CD8-positive, alpha-beta memory T cell (primary cell): Measurements from ENCODE around the gene LHFPL5. TPM values are rescaled to one million over a fixed set of nuclear protein-coding genes. Genes with fewer than 3 reads are reported as not detected.
A peak's percentile ranks its signal among the peaks of the same experiment; 100 is the strongest.

Experiments
- CTCF ChIA-PET: fragments of 350-600 bp; sonication (Branson Sonifier 250); formaldehyde crosslinking; loops from one replicate; lab custom pipeline; 2021; ENCODE audit warnings: antibody characterized with exemption; lab: Charles Lee
- POLR2A ChIA-PET: fragments of 350-600 bp; sonication (Branson Sonifier 250); formaldehyde crosslinking; loops from one replicate; lab custom pipeline; 2021; ENCODE audit warnings: antibody characterized with exemption; lab: Charles Lee
- DNase-seq, 5 donors: peaks; one replicate each; pipeline versions ENCODE4 v3.0.0 to v3.0.0-alpha.2; 2020 to 2022; ENCODE audit warnings: mixed read lengths in 1 of 5
- H3K27ac ChIP-seq: one replicate; pipeline ENCODE4 v1.7.0; 2013; ENCODE audit warnings: low read depth, mild to moderate bottlenecking, low read length, moderate library complexity
- H3K27me3 ChIP-seq: 2 replicates; pipeline ENCODE4 v1.7.0; 2013; ENCODE audit warnings: low read length, mild to moderate bottlenecking; ENCODE audit not compliant: insufficient read depth, poor library complexity, severe bottlenecking
- H3K36me3 ChIP-seq: 2 replicates; pipeline ENCODE4 v1.7.0; 2013; ENCODE audit warnings: mild to moderate bottlenecking, low read length, moderate library complexity; ENCODE audit not compliant: insufficient read depth
- H3K4me1 ChIP-seq: 2 replicates; pipeline ENCODE4 v1.7.0; 2013; ENCODE audit warnings: mild to moderate bottlenecking, low read length, moderate library complexity; ENCODE audit not compliant: insufficient read depth
- H3K4me3 ChIP-seq: 2 replicates; pipeline ENCODE4 v1.7.0; 2013; ENCODE audit warnings: mild to moderate bottlenecking, low read length
- H3K9me3 ChIP-seq: 2 replicates; pipeline ENCODE4 v1.7.0; 2013; ENCODE audit warnings: mild to moderate bottlenecking, low read length
- H3K27ac Mint-ChIP-seq, 8 donors: one replicate each; pipeline ENCODE4 v1.8.0; 2020 to 2021; ENCODE audit warnings: mixed read lengths in 8 of 8, mild to moderate bottlenecking in 6 of 8, inconsistent platforms in 3 of 8, moderate library complexity in 3 of 8
- H3K27me3 Mint-ChIP-seq, 2 donors: one replicate each; pipeline ENCODE4 v1.8.0; 2020 to 2021; ENCODE audit warnings: mixed read lengths in 2 of 2, mild to moderate bottlenecking in 1 of 2, moderate library complexity in 1 of 2
- H3K36me3 Mint-ChIP-seq, 3 donors: one replicate each; pipeline ENCODE4 v1.8.0; 2020 to 2021; ENCODE audit warnings: mixed read lengths in 3 of 3, inconsistent platforms in 1 of 3, mild to moderate bottlenecking in 1 of 3
- H3K4me1 Mint-ChIP-seq, 3 donors: one replicate each; pipeline ENCODE4 v1.8.0; 2020 to 2021; ENCODE audit warnings: mixed read lengths in 3 of 3, inconsistent platforms in 1 of 3, mild to moderate bottlenecking in 1 of 3
- H3K4me3 Mint-ChIP-seq, 7 donors: one replicate each; pipeline ENCODE4 v1.8.0; 2020 to 2021; ENCODE audit warnings: mixed read lengths in 7 of 7, mild to moderate bottlenecking in 6 of 7, moderate library complexity in 4 of 7, inconsistent platforms in 2 of 7
- H3K9me3 Mint-ChIP-seq, 5 donors: one replicate each; pipeline ENCODE4 v1.8.0; 2020 to 2022; ENCODE audit warnings: mixed read lengths in 5 of 5, mild to moderate bottlenecking in 3 of 5, moderate library complexity in 2 of 5, inconsistent platforms in 1 of 5
- polyA plus RNA-seq: library from polyadenylated mRNA; unstranded; fragments of 300-500 nt; fragmentation: Illumina TruSeq; gene quantifications from one replicate; pipeline ENCODE4 v1.2.3, GENCODE V29; 2021
- total RNA-seq, 2 experiments: library from RNA; stranded (reverse); gene quantifications; one replicate each; pipeline ENCODE4 v1.2.3, GENCODE V29; 2021

The LHFPL5 gene
- total RNA-seq (not detected), polyA plus RNA-seq (not detected)

- Mint-ChIP-seq H3K9me3 (peaks cover 0 to 2% (median 0%) of the 10 kb centered on the region in 5 donors), H3K4me1 (peaks cover 4 to 10% (median 5%) of the 10 kb centered on the region in 3 donors), H3K27me3 (peaks cover 15 to 33% of the 10 kb centered on the region in 2 donors), H3K4me3 (peak within 1 kb of the TSS in 3 of 7 donors; percentile 21 to 32 (median 32)), H3K27ac (no peak within 1 kb of the TSS), H3K36me3 (no peaks in the 10 kb centered on the region)
- H3K27ac ChIP-seq, result no peak within 1 kb of the TSS
- CTCF ChIA-PET, result no interaction called here
- H3K27me3 ChIP-seq, result peaks cover 9% of the 10 kb centered on the region
- H3K4me3 ChIP-seq, result no peak within 1 kb of the TSS
- H3K36me3 ChIP-seq, result no peaks in the 10 kb centered on the region
- peak; percentile 12 to 53 (median 34) for DNase-seq
- H3K9me3 ChIP-seq, result no peaks in the 10 kb centered on the region
- POLR2A ChIA-PET, result no interaction called here
- no peaks in the 10 kb centered on the region for H3K4me1 ChIP-seq
These were observed at the start of gene LHFPL5 for GRCh38 chr6:35804996-35805736. TSS of gene LHFPL5 (plus strand) at chr6:35805352. CDS start at chr6:35805671, 319 bp downstream.

- Mint-ChIP-seq H3K36me3 (no peaks in the 10 kb centered on the region), H3K27ac (no peak overlapping the region), H3K27me3 (peaks cover 30 to 37% of the 10 kb centered on the region in 2 donors), H3K4me3 (no peak overlapping the region), H3K4me1 (peaks cover 0 to 2% (median 0%) of the 10 kb centered on the region in 3 donors), H3K9me3 (no peaks in the 10 kb centered on the region)
- Histone ChIP-seq H3K4me1 (no peaks in the 10 kb centered on the region), H3K9me3 (no peaks in the 10 kb centered on the region), H3K4me3 (no peak overlapping the region), H3K27me3 (peaks cover 5% of the 10 kb centered on the region), H3K27ac (no peak overlapping the region), H3K36me3 (no peaks in the 10 kb centered on the region)
- POLR2A ChIA-PET, result no interaction called here
- no peak for DNase-seq
- CTCF ChIA-PET, result interaction anchor here (0.9 to 1.2 kb wide), 2 partner anchors 11 to 21 kb away, joined by 3 to 4 read pairs; partner anchors contain the start of gene ARMC12
These were observed 47.6 kb upstream of the LHFPL5 start for GRCh38 chr6:35757456-35758123.

GRCh38 chr6:35759426-35759825, 45.7 kb upstream of the LHFPL5 start:
- Mint-ChIP-seq H3K27ac (no peak overlapping the region), H3K9me3 (no peaks in the 10 kb centered on the region), H3K4me1 (peaks cover 0 to 8% (median 7%) of the 10 kb centered on the region in 3 donors), H3K4me3 (no peak overlapping the region), H3K36me3 (no peaks in the 10 kb centered on the region), H3K27me3 (peaks cover 40 to 55% of the 10 kb centered on the region in 2 donors)
- Histone ChIP-seq H3K27me3 (peaks cover 9% of the 10 kb centered on the region), H3K27ac (no peak overlapping the region), H3K4me1 (no peaks in the 10 kb centered on the region), H3K9me3 (no peaks in the 10 kb centered on the region), H3K4me3 (no peak overlapping the region), H3K36me3 (no peaks in the 10 kb centered on the region)
- ChIA-PET POLR2A (no interaction called here), CTCF (no interaction called here)
- DNase-seq, result no peak

- Mint-ChIP-seq H3K36me3 (no peaks in the 10 kb centered on the region), H3K27me3 (peaks cover 33% of the 10 kb centered on the region in 2 donors), H3K4me1 (peaks cover 0 to 8% (median 8%) of the 10 kb centered on the region in 3 donors), H3K9me3 (no peaks in the 10 kb centered on the region), H3K4me3 (no peak overlapping the region), H3K27ac (no peak overlapping the region)
- Histone ChIP-seq H3K4me3 (no peak overlapping the region), H3K9me3 (no peaks in the 10 kb centered on the region), H3K36me3 (no peaks in the 10 kb centered on the region), H3K27ac (no peak overlapping the region), H3K27me3 (peaks cover 6% of the 10 kb centered on the region), H3K4me1 (no peaks in the 10 kb centered on the region)
- ChIA-PET CTCF (no interaction called here), POLR2A (no interaction called here)
- no peak for DNase-seq
These were observed 39.4 kb upstream of the LHFPL5 start for GRCh38 chr6:35765739-35766138.

- Histone ChIP-seq H3K27ac (no peak overlapping the region), H3K27me3 (peaks cover 5% of the 10 kb centered on the region), H3K4me3 (no peak overlapping the region), H3K36me3 (no peaks in the 10 kb centered on the region), H3K4me1 (no peaks in the 10 kb centered on the region), H3K9me3 (no peaks in the 10 kb centered on the region)
- H3K36me3 Mint-ChIP-seq, result no peaks in the 10 kb centered on the region
- no peaks in the 10 kb centered on the region for H3K9me3 Mint-ChIP-seq
- no peak overlapping the region for H3K27ac Mint-ChIP-seq
- POLR2A ChIA-PET, result no interaction called here
- H3K4me1 Mint-ChIP-seq, result peaks cover 0 to 4% (median 2%) of the 10 kb centered on the region in 3 donors
- CTCF ChIA-PET, result no interaction called here
- H3K4me3 Mint-ChIP-seq, result no peak overlapping the region
- DNase-seq, result no peak
- peaks cover 10 to 15% of the 10 kb centered on the region in 2 donors for H3K27me3 Mint-ChIP-seq
These were observed 35.9 kb upstream of the LHFPL5 start for GRCh38 chr6:35769211-35769610.

GRCh38 chr6:35771343-35771627, 33.9 kb upstream of the LHFPL5 start:
- DNase-seq, result no peak
- Histone ChIP-seq H3K4me1 (no peaks in the 10 kb centered on the region), H3K27ac (no peak overlapping the region), H3K36me3 (no peaks in the 10 kb centered on the region), H3K27me3 (peaks cover 9% of the 10 kb centered on the region), H3K4me3 (no peak overlapping the region), H3K9me3 (no peaks in the 10 kb centered on the region)
- Mint-ChIP-seq H3K4me1 (peaks cover 0 to 3% (median 0%) of the 10 kb centered on the region in 3 donors), H3K4me3 (no peak overlapping the region), H3K9me3 (no peaks in the 10 kb centered on the region), H3K27ac (no peak overlapping the region), H3K36me3 (peaks cover 0 to 3% (median 0%) of the 10 kb centered on the region in 3 donors), H3K27me3 (peaks cover 12 to 24% of the 10 kb centered on the region in 2 donors)
- CTCF ChIA-PET, result interaction anchor here (0.6 kb wide), 1 partner anchor 162 kb away, joined by 3 read pairs; no protein-coding TSS in a partner anchor
- POLR2A ChIA-PET, result no interaction called here

GRCh38 chr6:35774116-35774794, 30.9 kb upstream of the LHFPL5 start:
- CTCF ChIA-PET, result no interaction called here
- no peak for DNase-seq
- Mint-ChIP-seq H3K4me3 (peak overlapping the region in 1 of 7 donors; percentile 32), H3K36me3 (peaks cover 0 to 6% (median 2%) of the 10 kb centered on the region in 3 donors), H3K27me3 (peaks cover 20 to 40% of the 10 kb centered on the region in 2 donors), H3K27ac (no peak overlapping the region), H3K4me1 (peaks cover 6 to 12% (median 10%) of the 10 kb centered on the region in 3 donors), H3K9me3 (no peaks in the 10 kb centered on the region)
- no peak overlapping the region for H3K4me3 ChIP-seq
- H3K36me3 ChIP-seq, result no peaks in the 10 kb centered on the region
- H3K27ac ChIP-seq, result no peak overlapping the region
- POLR2A ChIA-PET, result no interaction called here
- H3K27me3 ChIP-seq, result peaks cover 14% of the 10 kb centered on the region
- no peaks in the 10 kb centered on the region for H3K4me1 ChIP-seq
- no peaks in the 10 kb centered on the region for H3K9me3 ChIP-seq

GRCh38 chr6:35775031-35775430, 30.1 kb upstream of the LHFPL5 start:
- peaks cover 0 to 6% (median 2%) of the 10 kb centered on the region in 3 donors for H3K36me3 Mint-ChIP-seq
- POLR2A ChIA-PET, result no interaction called here
- H3K27me3 ChIP-seq, result peaks cover 14% of the 10 kb centered on the region
- DNase-seq, result no peak
- peaks cover 25 to 47% of the 10 kb centered on the region in 2 donors for H3K27me3 Mint-ChIP-seq
- H3K4me1 ChIP-seq, result no peaks in the 10 kb centered on the region
- H3K9me3 ChIP-seq, result no peaks in the 10 kb centered on the region
- peak overlapping the region in 1 of 8 donors; percentile 37 for H3K27ac Mint-ChIP-seq
- H3K36me3 ChIP-seq, result no peaks in the 10 kb centered on the region
- peaks cover 6 to 12% (median 10%) of the 10 kb centered on the region in 3 donors for H3K4me1 Mint-ChIP-seq
- H3K4me3 Mint-ChIP-seq, result no peak overlapping the region
- CTCF ChIA-PET, result no interaction called here
- H3K9me3 Mint-ChIP-seq, result no peaks in the 10 kb centered on the region
- H3K27ac ChIP-seq, result no peak overlapping the region
- no peak overlapping the region for H3K4me3 ChIP-seq
